HCT116 (cell line): Measurements from ENCODE around the gene LHCGR. TPM values are rescaled to one million over a fixed set of nuclear protein-coding genes. Genes with fewer than 3 reads are reported as not detected.

Source experiments
- ATAC-seq: fragments of 200-7000 bp; cut with Tn5 transposase; 2 replicates; pipeline ENCODE4 v1.9.1; 2020; ENCODE audit warnings: mild to moderate bottlenecking, moderate library complexity
- BruUV-seq: library from RNA; stranded (reverse); fragments of 400-500 nt; replicated peaks from 2 replicates; lab custom pipeline; 2021; lab: Mats Ljungman, UMichigan
- CTCF ChIA-PET: fragments of 300-600 bp; sonication (Branson Sonifier 250); formaldehyde crosslinking; loops from one replicate; lab custom pipeline; 2021; ENCODE audit warnings: antibody characterized with exemption; lab: Charles Lee
- POLR2A ChIA-PET: fragments of 300-600, 350-600 bp; sonication (Branson Sonifier 250); formaldehyde crosslinking; loops from one replicate; lab custom pipeline; 2021; ENCODE audit warnings: antibody characterized with exemption; lab: Charles Lee
- RAD21 ChIA-PET, 2 experiments: fragments of 300-600 bp; sonication (Branson Sonifier 250); formaldehyde crosslinking; loops; one replicate each; lab custom pipeline; 2023; ENCODE audit warnings: low total read pairs in 2 of 2; ENCODE audit not compliant: uncharacterized antibody in 2 of 2, unreplicated experiment in 2 of 2, low non-redundant PET in 1 of 2; lab: Charles Lee
- DNase-seq: peaks from one replicate; pipeline ENCODE4 v3.0.0-alpha.2; 2010; ENCODE audit warnings: low read depth, low spot score
- H2AFZ ChIP-seq: fragments of 200-600 bp; shearing (Covaris generic), sonication (generic); 2 replicates; pipeline ENCODE4 v1.6.1; 2017; ENCODE audit warnings: low read depth, mixed run types, mixed read lengths, antibody characterized with exemption, low read length; ENCODE audit not compliant: poor library complexity, severe bottlenecking
- H3K27ac ChIP-seq: 2 replicates; pipeline ENCODE4 v1.5.1; 2012; ENCODE audit warnings: low read depth, low read length
- H3K27me3 ChIP-seq: fragments of 200-600 bp; sonication (generic); 2 replicates; pipeline ENCODE4 v1.6.1; 2016; ENCODE audit warnings: mixed run types, low read length, mixed read lengths; ENCODE audit not compliant: insufficient read depth
- H3K36me3 ChIP-seq, 2 experiments: fragments of 200-500 bp in 1 of 2; fragments of 200-600 bp in 1 of 2; sonication (Bioruptor generic) in 1 of 2; sonication (generic) in 1 of 2; 2 replicates each; pipeline versions ENCODE4 v1.5.1 to v1.6.1; 2014 to 2016; ENCODE audit warnings: low read length in 2 of 2, inconsistent platforms in 1 of 2, mixed read lengths in 1 of 2, mixed run types in 1 of 2; ENCODE audit not compliant: insufficient read depth in 2 of 2, control insufficient read depth in 1 of 2
- H3K4me1 ChIP-seq, 2 experiments: fragments of 200-600 bp in 1 of 2; sonication (generic) in 1 of 2; 2 replicates each; pipeline versions ENCODE4 v1.5.1 to v1.6.1; 2012 to 2017; ENCODE audit warnings: low read length in 2 of 2, inconsistent platforms in 1 of 2, mild to moderate bottlenecking in 1 of 2, mixed read lengths in 1 of 2, mixed run types in 1 of 2, moderate library complexity in 1 of 2; ENCODE audit not compliant: insufficient read depth in 2 of 2, control insufficient read depth in 1 of 2
- H3K4me2 ChIP-seq: fragments of 200-600 bp; sonication (generic); 2 replicates; pipeline ENCODE4 v1.6.1; 2017; ENCODE audit warnings: mixed run types, low read length, mixed read lengths
- H3K4me3 ChIP-seq, 2 experiments: fragments of 200-600 bp in 1 of 2; sonication (generic) in 1 of 2; replicated peaks in 1 of 2; 2 replicates each; pipeline ENCODE4 v1.5.1; 2011 to 2016; ENCODE audit warnings: low read length in 2 of 2, control low read depth in 1 of 2, low read depth in 1 of 2, mild to moderate bottlenecking in 1 of 2, mixed read lengths in 1 of 2, mixed run types in 1 of 2
- H3K79me2 ChIP-seq: fragments of 200-600 bp; sonication (generic); 2 replicates; pipeline ENCODE4 v1.6.1; 2017; ENCODE audit warnings: mild to moderate bottlenecking, mixed run types, low read length, moderate library complexity, mixed read lengths; ENCODE audit not compliant: insufficient read depth
- H3K9ac ChIP-seq: fragments of 200-600 bp; sonication (generic); 2 replicates; pipeline ENCODE4 v1.6.1; 2016; ENCODE audit warnings: low read length, mixed read lengths
- H3K9me2 ChIP-seq: fragments of 200-600 bp; sonication (generic), shearing (Covaris generic); 2 replicates; pipeline ENCODE4 v1.6.1; 2017; ENCODE audit warnings: mixed run types, mild to moderate bottlenecking, moderate library complexity; ENCODE audit not compliant: insufficient read depth
- H3K9me3 ChIP-seq, 2 experiments: fragments of 200-500 bp in 1 of 2; fragments of 200-600 bp in 1 of 2; sonication (Bioruptor generic) in 1 of 2; sonication (generic) in 1 of 2; 2 replicates each; pipeline ENCODE4 v1.6.1; 2014 to 2017; ENCODE audit warnings: low read length in 2 of 2, mixed read lengths in 2 of 2, inconsistent platforms in 1 of 2, low read depth in 1 of 2, mild to moderate bottlenecking in 1 of 2, mixed run types in 1 of 2, moderate library complexity in 1 of 2; ENCODE audit not compliant: control insufficient read depth in 1 of 2, insufficient read depth in 1 of 2
- H4K20me1 ChIP-seq: fragments of 200-600 bp; sonication (generic), shearing (Covaris generic); 2 replicates; pipeline ENCODE4 v1.6.1; 2017; ENCODE audit warnings: mixed run types, mild to moderate bottlenecking, moderate library complexity; ENCODE audit not compliant: insufficient read depth
- ATF3 ChIP-seq: IDR thresholded peaks from 2 replicates; pipeline ENCODE4 v1.6.1; 2012
- CEBPB ChIP-seq: IDR thresholded peaks from 2 replicates; pipeline ENCODE4 v1.6.1; 2012; ENCODE audit warnings: low read depth
- CTCF ChIP-seq, 3 experiments: fragments of 200-600 bp in 1 of 3; sonication (generic) in 1 of 3; IDR thresholded peaks in 2 of 3; conservative IDR thresholded peaks in 1 of 3; 2 replicates each; pipeline ENCODE4 v1.5.1; 2012 to 2017; ENCODE audit warnings: low read depth in 2 of 3, low read length in 2 of 3, antibody characterized with exemption in 1 of 3, borderline replicate concordance in 1 of 3, control low read depth in 1 of 3, mild to moderate bottlenecking in 1 of 3, mixed read lengths in 1 of 3, mixed run types in 1 of 3, moderate library complexity in 1 of 3; ENCODE audit not compliant: insufficient read depth in 1 of 3
- EZH2 ChIP-seq: fragments of 200-600 bp; sonication (generic); IDR thresholded peaks from 2 replicates; pipeline ENCODE4 v1.6.1; 2017; ENCODE audit warnings: antibody characterized with exemption, mixed run types
- FOSL1 ChIP-seq: IDR thresholded peaks from 2 replicates; pipeline ENCODE4 v1.6.1; 2012; ENCODE audit warnings: low read depth
- MAX ChIP-seq: IDR thresholded peaks from 2 replicates; pipeline ENCODE4 v1.6.1; 2012
- POLR2A ChIP-seq: IDR thresholded peaks from 2 replicates; pipeline ENCODE4 v1.7.0; 2011; ENCODE audit warnings: borderline replicate concordance; ENCODE audit not compliant: insufficient read depth, insufficient read length; ENCODE audit errors: extremely low read depth
- POLR2AphosphoS5 ChIP-seq: IDR thresholded peaks from 2 replicates; pipeline ENCODE4 v1.6.1; 2011; ENCODE audit warnings: mild to moderate bottlenecking, low read depth, low read length, moderate library complexity
- RAD21 ChIP-seq: IDR thresholded peaks from 2 replicates; pipeline ENCODE4 v1.6.1; 2012; ENCODE audit warnings: low read depth, mild to moderate bottlenecking
- REST ChIP-seq: IDR thresholded peaks from 2 replicates; pipeline ENCODE4 v1.6.1; 2012; ENCODE audit warnings: low read depth
- TCF7L2 ChIP-seq: IDR thresholded peaks from 2 replicates; pipeline ENCODE4 v1.7.0; 2011; ENCODE audit warnings: borderline replicate concordance, inconsistent platforms; ENCODE audit not compliant: insufficient read depth, insufficient read length; ENCODE audit errors: extremely low read depth
- YY1 ChIP-seq: IDR thresholded peaks from 2 replicates; pipeline ENCODE4 v1.6.1; 2011; ENCODE audit warnings: low read length, low read depth, moderate library complexity, mild to moderate bottlenecking; ENCODE audit not compliant: insufficient replicate concordance; ENCODE audit errors: extremely low read depth
- ZFX ChIP-seq: fragments of 450-650 bp; IDR thresholded peaks from 2 replicates; pipeline ENCODE4 v1.6.1; 2017
- intact Hi-C: fragments of 100-400 bp; cut with micrococcal nuclease; formaldehyde crosslinking; loops from 2 replicates; pipeline ENCODE4 v1.10.0; 2022
- total RNA-seq: library from RNA; stranded (reverse); gene quantifications from one replicate; pipeline ENCODE4 v1.2.1, GENCODE V29; 2021; ENCODE audit not compliant: unreplicated experiment

The LHCGR gene
- total RNA-seq, 1 experiment from 2014 or later = not detected

GRCh38 chr2:48694149-48694548, 61.4 kb downstream of the LHCGR start:
- Histone ChIP-seq H3K9ac (no peak overlapping the region), H3K27me3 (peaks cover under 1% of the 10 kb centered on the region; the same call in 1 of the 2 replicates), H3K9me2 (no peaks in the 10 kb centered on the region), H3K4me3 (no peak overlapping the region), H3K79me2 (no peaks in the 10 kb centered on the region), H3K9me3 (no peaks in the 10 kb centered on the region), H4K20me1 (no peaks in the 10 kb centered on the region), H3K27ac (no peak overlapping the region), H3K4me2 (no peak overlapping the region), H2AFZ (no peak overlapping the region), H3K36me3 (no peaks in the 10 kb centered on the region), H3K4me1 (no peaks in the 10 kb centered on the region)
- no peak for DNase-seq
- BruUV-seq = no TSS peak
- ChIA-PET CTCF (no interaction called here), RAD21 (no interaction called here), POLR2A (no interaction called here)
- TF ChIP-seq CTCF (IDR thresholded peaks at IDR 0.05 in 2 of 3, conservative IDR thresholded peaks at IDR 0.05 in 1 of 3; ENCODE audit: borderline replicate concordance in 1 of 3, insufficient read depth in 1 of 3, low read depth in 2 of 3, low read length in 2 of 3) = no peak
- TF ChIP-seq FOSL1 = no peak
- no peak for TF ChIP-seq POLR2AphosphoS5
- no peak for TF ChIP-seq CEBPB
- TF ChIP-seq REST = no peak
- no peak for TF ChIP-seq ZFX
- no peak for TF ChIP-seq TCF7L2
- no peak for TF ChIP-seq POLR2A
- no peak for TF ChIP-seq RAD21
- TF ChIP-seq ATF3 = no peak
- no peak for TF ChIP-seq YY1
- no peak for TF ChIP-seq MAX
- no peak for TF ChIP-seq EZH2
- ATAC-seq = no peak
- intact Hi-C loops = no loop called here
